WTC11 (cell line): Measurements from ENCODE around the gene THOP1.

ENCODE experiments used
- CTCF ChIP-seq: fragments of 200-600 bp; IDR thresholded peaks from 2 replicates; pipeline ENCODE4 v1.8.0; 2022; ENCODE audit warnings: antibody characterized with exemption
- JUN ChIP-seq: sonication (generic); formaldehyde crosslinking; IDR thresholded peaks from 2 replicates; pipeline ENCODE4 v1.8.0; 2023; ENCODE audit warnings: mild to moderate bottlenecking, missing genetic modification reagents
- SMAD4 ChIP-seq: sonication (generic); formaldehyde crosslinking; IDR thresholded peaks from 2 replicates; pipeline ENCODE4 v1.8.0; 2022; ENCODE audit warnings: mild to moderate bottlenecking, missing genetic modification reagents

- no peak for TF ChIP-seq CTCF
- TF ChIP-seq SMAD4, result no peak
- TF ChIP-seq JUN (CRISPR knock-in tag), result no peak
These were observed 33.9 kb upstream of the THOP1 start for GRCh38 chr19:2751438-2751830.
